Ovary (tissue), 3 donors: Measurements from ENCODE around the gene CCDC141.

ENCODE experiments used
- CTCF ChIP-seq, 3 donors: fragments of 450-650 bp in 2 of 3; fragments of 200-600 bp in 1 of 3; IDR thresholded peaks; one replicate each; pipeline versions ENCODE4 v1.5.1 to v1.8.0; 2016 to 2022; ENCODE audit warnings: antibody characterized with exemption in 3 of 3, mild to moderate bottlenecking in 1 of 3
- EP300 ChIP-seq: sonication (generic); formaldehyde crosslinking; IDR thresholded peaks from one replicate; pipeline ENCODE4 v1.6.1; 2017; ENCODE audit warnings: antibody characterized with exemption
- donor health status: DM: no; HTN: no; CAD: no.

- TF ChIP-seq CTCF (IDR thresholded peaks at IDR 0.05) (no peak), EP300 (no peak)
These were observed 44.0 kb downstream of the CCDC141 start for GRCh38 chr2:179005976-179006375.
